GM12878 (cell line): ENCODE results near the gene NTMT2. TPM values are rescaled to one million over a fixed set of nuclear protein-coding genes. Genes with fewer than 3 reads are reported as not detected.

Source experiments
- ATAC-seq: fragments of 200-7000 bp; cut with Tn5 transposase; 3 replicates; pipeline ENCODE4 v1.9.1; 2020; ENCODE audit warnings: mild to moderate bottlenecking, moderate library complexity
- BruUV-seq: library from RNA; stranded (reverse); fragments of 400-500 nt; replicated peaks from 2 replicates; lab custom pipeline; 2021; lab: Mats Ljungman, UMichigan
- CTCF ChIA-PET: fragments of 300-600 bp; sonication (Branson Sonifier 250); formaldehyde crosslinking; extraction: SDS; loops from one replicate; lab custom pipeline; 2021; ENCODE audit warnings: inconsistent platforms; lab: Yijun Ruan, JAX
- POLR2A ChIA-PET: fragments of 350-600 bp; formaldehyde crosslinking; extraction: SDS; loops from one replicate; lab custom pipeline; 2021; ENCODE audit warnings: inconsistent platforms; lab: Charles Lee
- RAD21 ChIA-PET: fragments of 300-600 bp; sonication (Branson Sonifier 250); formaldehyde crosslinking; loops from one replicate; lab custom pipeline; 2023; ENCODE audit warnings: antibody characterized with exemption; ENCODE audit not compliant: unreplicated experiment; lab: Charles Lee
- SMC1A ChIA-PET: fragments of 300-600 bp; sonication (Branson Sonifier 250); formaldehyde crosslinking; loops from one replicate; lab custom pipeline; 2023; ENCODE audit not compliant: unreplicated experiment, uncharacterized antibody; lab: Charles Lee
- DNase-seq: peaks from one replicate; pipeline ENCODE4 v3.0.0-alpha.2; 2011; ENCODE audit warnings: low read depth, low spot score
- FAIRE-seq: peaks from 3 replicates; lab custom pipeline; 2011; peaks lifted over from hg19 to GRCh38; lab: Jason Lieb, UNC
- H2AFZ ChIP-seq: 2 replicates; pipeline ENCODE4 v1.6.0; 2011; ENCODE audit warnings: low read depth, low read length, control low read depth; ENCODE audit not compliant: control insufficient read depth
- H3K27ac ChIP-seq: 2 replicates; pipeline ENCODE4 v1.5.1; 2011; ENCODE audit warnings: control low read depth; ENCODE audit not compliant: control insufficient read depth, insufficient read depth
- H3K27me3 ChIP-seq, 2 experiments: replicated peaks in 1 of 2; 2 replicates each; pipeline versions ENCODE4 v1.6.0 to v1.6.1; 2011; ENCODE audit warnings: low read length in 1 of 2; ENCODE audit not compliant: control insufficient read depth in 2 of 2, insufficient read depth in 2 of 2
- H3K36me3 ChIP-seq, 2 experiments: 2 replicates each; pipeline ENCODE4 v1.5.1; 2011; ENCODE audit warnings: low read length in 1 of 2; ENCODE audit not compliant: control insufficient read depth in 2 of 2, insufficient read depth in 2 of 2
- H3K4me1 ChIP-seq: 2 replicates; pipeline ENCODE4 v1.6.1; 2011; ENCODE audit warnings: mild to moderate bottlenecking, low read length, moderate library complexity, mixed read lengths; ENCODE audit not compliant: control insufficient read depth, insufficient read depth
- H3K4me2 ChIP-seq: 2 replicates; pipeline ENCODE4 v1.6.0; 2011; ENCODE audit warnings: control low read depth; ENCODE audit not compliant: control insufficient read depth, insufficient read depth
- H3K4me3 ChIP-seq: fragments of 200-600 bp; sonication (generic); 2 replicates; pipeline ENCODE4 v1.5.1; 2016
- H3K79me2 ChIP-seq: 2 replicates; pipeline ENCODE4 v1.6.0; 2011; ENCODE audit warnings: low read length; ENCODE audit not compliant: control insufficient read depth, insufficient read depth
- H3K9ac ChIP-seq: 2 replicates; pipeline ENCODE4 v1.8.0; 2011; ENCODE audit warnings: low read length, control low read depth, mixed read lengths; ENCODE audit not compliant: control insufficient read depth, insufficient read depth
- H3K9me3 ChIP-seq: replicated peaks from 3 replicates; pipeline ENCODE4 v1.5.1; 2011; ENCODE audit warnings: mild to moderate bottlenecking, low read length; ENCODE audit not compliant: control insufficient read depth, insufficient read depth
- H4K20me1 ChIP-seq: 2 replicates; pipeline ENCODE4 v1.6.0; 2011; ENCODE audit not compliant: control insufficient read depth, insufficient read depth
- BACH1 ChIP-seq: fragments of 450-650 bp; IDR thresholded peaks from 2 replicates; pipeline ENCODE4 v1.6.1; 2017; ENCODE audit warnings: mild to moderate bottlenecking, borderline replicate concordance
- BCL11A ChIP-seq: IDR thresholded peaks from 2 replicates; pipeline ENCODE4 v1.6.1; 2011; ENCODE audit warnings: low read depth, low read length
- CBFB ChIP-seq: IDR thresholded peaks from 2 replicates; pipeline ENCODE4 v1.6.1; 2016; ENCODE audit warnings: antibody characterized with exemption, low read depth
- CHD2 ChIP-seq: IDR thresholded peaks from 2 replicates; pipeline ENCODE4 v1.6.1; 2011; ENCODE audit warnings: low read depth, low read length, improper control_type of control experiment, borderline replicate concordance
- CREM ChIP-seq: IDR thresholded peaks from 2 replicates; pipeline ENCODE4 v1.6.1; 2014; ENCODE audit warnings: antibody characterized with exemption, low read depth
- E2F4 ChIP-seq: IDR thresholded peaks from 2 replicates; pipeline ENCODE4 v1.6.1; 2012; ENCODE audit warnings: low read depth, low read length, improper control_type of control experiment
- HDAC2 ChIP-seq: fragments of 200-600 bp; sonication (generic); IDR thresholded peaks from 2 replicates; pipeline ENCODE4 v1.6.1; 2017
- HDAC6 ChIP-seq: fragments of 200-600 bp; sonication (generic); IDR thresholded peaks from one replicate; pipeline ENCODE4 v1.8.0; 2017; ENCODE audit warnings: antibody characterized with exemption; ENCODE audit not compliant: unreplicated experiment
- JUNB ChIP-seq: IDR thresholded peaks from 2 replicates; pipeline ENCODE4 v1.6.1; 2016; ENCODE audit warnings: antibody characterized with exemption, mild to moderate bottlenecking
- NRF1 ChIP-seq: conservative IDR thresholded peaks from 2 replicates; pipeline ENCODE4 v1.6.1; 2011; ENCODE audit warnings: mild to moderate bottlenecking, low read depth, low read length, improper control_type of control experiment
- PML ChIP-seq: IDR thresholded peaks from 2 replicates; pipeline ENCODE4 v1.6.1; 2012; ENCODE audit warnings: low read length, inconsistent platforms
- SUPT20H ChIP-seq: IDR thresholded peaks from 2 replicates; pipeline ENCODE4 v1.6.1; 2011; ENCODE audit warnings: low read depth, mild to moderate bottlenecking, low read length, moderate library complexity, borderline replicate concordance; ENCODE audit not compliant: control insufficient read depth
- ZBED1 ChIP-seq: IDR thresholded peaks from 2 replicates; pipeline ENCODE4 v1.6.1; 2016; ENCODE audit warnings: borderline replicate concordance
- ZZZ3 ChIP-seq: IDR thresholded peaks from 2 replicates; pipeline ENCODE4 v1.6.1; 2011; ENCODE audit warnings: low read depth; ENCODE audit not compliant: control insufficient read depth, insufficient read length
- in situ Hi-C: fragments of 300-500 bp; cut with MboI; formaldehyde crosslinking; loops from 9 replicates; pipeline ENCODE4 v1.14.3; 2018; ENCODE audit warnings: mixed read lengths
- intact Hi-C: fragments of 100-400 bp; cut with micrococcal nuclease; formaldehyde crosslinking; loops from one replicate; pipeline ENCODE4 v1.14.2; 2022; ENCODE audit not compliant: unreplicated experiment
- polyA plus RNA-seq, 11 experiments: library from polyadenylated mRNA; depleted of rRNA in 4 of 11; unstranded in 6 of 11; stranded (reverse) in 5 of 11; fragments of >200 nt; fragmentation: Nextera tagmentation in 4 of 11; fragmentation: Illumina TruSeq in 1 of 11; extraction: Ambion mirVana in 4 of 11; extraction: Trizol in 1 of 11; gene quantifications; 1 replicate in 1 of 11; 2 replicates in 10 of 11; pipeline versions ENCODE4 v1.2.1 to v1.2.3, GENCODE V29; 2011 to 2016; ENCODE audit warnings: inconsistent platforms in 2 of 11, missing spikeins in 2 of 11, low read depth in 1 of 11
- total RNA-seq, 4 experiments: library from RNA; depleted of rRNA in 3 of 4; stranded (reverse); fragments of >200 nt in 3 of 4; fragmentation: Illumina TruSeq in 1 of 4; extraction: Trizol in 1 of 4; gene quantifications; 2 replicates each; pipeline versions ENCODE4 v1.2.1 to v1.2.3, GENCODE V29; 2013 to 2021
- TF ChIP-seq, protein P1 (sequence below): IDR thresholded peaks from 2 replicates; pipeline ENCODE4 v1.6.1; 2012; ENCODE audit warnings: low read depth, low read length, improper control_type of control experiment

Gene NTMT2
- total and polyA plus RNA-seq, 10 of the 15 experiments (the other 5 are each of a cell fraction or from before 2014, with no cell fraction given): not detected

DNA sequence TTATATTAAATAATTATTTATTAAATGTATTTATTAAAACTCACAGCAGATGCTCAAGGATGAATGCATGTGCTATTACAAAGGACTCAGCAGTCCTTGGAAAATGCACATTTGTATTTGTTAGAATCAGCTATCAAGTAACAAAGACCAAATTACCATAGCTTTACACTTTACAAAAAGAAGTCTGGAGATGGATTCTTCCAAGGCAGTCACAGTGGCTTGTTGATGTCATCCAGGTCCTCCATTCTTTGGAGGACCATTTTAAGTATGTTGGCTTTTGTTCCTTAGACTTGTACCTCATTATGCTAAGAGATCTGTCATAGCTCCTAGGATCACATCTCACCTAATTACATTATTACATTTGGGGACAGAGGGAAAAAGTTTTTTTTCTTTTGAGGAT, 63.4 kb downstream of the NTMT2 start:
- Histone ChIP-seq H3K9ac (no peak overlapping the region), H3K79me2 (no peaks in the 10 kb centered on the region), H3K4me3 (no peak overlapping the region), H3K4me2 (no peak overlapping the region)
- in situ Hi-C loops: no loop called here
- DNase-seq: no peak
- no TSS peak for BruUV-seq
- TF ChIP-seq CHD2: no peak
- TF ChIP-seq SUPT20H: no peak
- TF ChIP-seq E2F4: no peak
- no peak for TF ChIP-seq BCL11A
- TF ChIP-seq PML: no peak
- no peak for TF ChIP-seq JUNB
- no peak for TF ChIP-seq ZZZ3
- TF ChIP-seq CBFB: no peak
- TF ChIP-seq CREM: no peak
- TF ChIP-seq, protein P1, sequence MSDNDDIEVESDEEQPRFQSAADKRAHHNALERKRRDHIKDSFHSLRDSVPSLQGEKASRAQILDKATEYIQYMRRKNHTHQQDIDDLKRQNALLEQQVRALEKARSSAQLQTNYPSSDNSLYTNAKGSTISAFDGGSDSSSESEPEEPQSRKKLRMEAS: no peak
- TF ChIP-seq BACH1: no peak
- TF ChIP-seq NRF1: no peak
- TF ChIP-seq HDAC6: no peak
- TF ChIP-seq HDAC2: no peak
- no peak for TF ChIP-seq ZBED1
- TF ChIP-seq, all 136 proteins: peak for 0
- Histone ChIP-seq H4K20me1 (no peaks in the 10 kb centered on the region), H3K27me3 (no peaks in the 10 kb centered on the region), H3K27ac (no peak overlapping the region), H3K36me3 (no peaks in the 10 kb centered on the region), H3K4me1 (peaks cover 3% of the 10 kb centered on the region; the same call in 1 of the 2 replicates), H2AFZ (no peak overlapping the region), H3K9me3 (no peaks in the 10 kb centered on the region; the same call in 1 of the 3 replicates)
- RAD21 ChIA-PET: interaction anchor here (0.8 kb wide), 1 partner anchor 9 kb away, joined by 3 read pairs; no protein-coding TSS in a partner anchor
- POLR2A ChIA-PET: no interaction called here
- FAIRE-seq (no peak), ATAC-seq (no peak)
- intact Hi-C loops: no loop called here
- SMC1A ChIA-PET: interaction anchor here (0.6 to 2.1 kb wide), 4 partner anchors 9 to 282 kb away, joined by 3 to 9 read pairs (median 4); no protein-coding TSS in a partner anchor
- CTCF ChIA-PET: no interaction called here
